ENCODE results near the gene SLC35G1.
A peak's percentile ranks its signal among the peaks of the same experiment; 100 is the strongest.

The SLC35G1 gene

GRCh38 chr10:93893646-93894515, at the start of gene SLC35G1:
Gene SLC35G1 (plus strand): TSS chr10:93893978. CDS start chr10:93894034, 56 bp downstream.
- DNase-seq (ENCODE audit: low read depth) = peak; percentile 76

GRCh38 chr10:93844979-93845626, 48.7 kb upstream of the SLC35G1 start:
- no peak for DNase-seq (ENCODE audit: low read depth)

- no peak for DNase-seq (ENCODE audit: low read depth)
Measured at GRCh38 chr10:93849593-93849992, 44.2 kb upstream of the SLC35G1 start.

- DNase-seq (ENCODE audit: low read depth) = no peak
Measured at GRCh38 chr10:93850031-93851015, 43.5 kb upstream of the SLC35G1 start.

- no peak for DNase-seq (ENCODE audit: low read depth)
Measured at GRCh38 chr10:93851169-93851568, 42.6 kb upstream of the SLC35G1 start.

- no peak for DNase-seq (ENCODE audit: low read depth)
Measured at GRCh38 chr10:93852476-93853095, 41.2 kb upstream of the SLC35G1 start.

- DNase-seq (ENCODE audit: low read depth) = no peak
Measured at GRCh38 chr10:93854975-93855374, 38.8 kb upstream of the SLC35G1 start.

GRCh38 chr10:93856349-93857145, 37.2 kb upstream of the SLC35G1 start:
- no peak for DNase-seq (ENCODE audit: low read depth)

- no peak for DNase-seq (ENCODE audit: low read depth)
Measured at GRCh38 chr10:93859049-93859655, 34.6 kb upstream of the SLC35G1 start.

- no peak for DNase-seq (ENCODE audit: low read depth)
Measured at GRCh38 chr10:93861825-93862224, 32.0 kb upstream of the SLC35G1 start.

- no peak for DNase-seq (ENCODE audit: low read depth)
Measured at GRCh38 chr10:93865794-93866425, 27.9 kb upstream of the SLC35G1 start.

- DNase-seq (ENCODE audit: low read depth) = no peak
Measured at GRCh38 chr10:93867525-93867924, 26.3 kb upstream of the SLC35G1 start.

GRCh38 chr10:93871671-93872204, 22.0 kb upstream of the SLC35G1 start:
- no peak for DNase-seq (ENCODE audit: low read depth)

- no peak for DNase-seq (ENCODE audit: low read depth)
Measured at GRCh38 chr10:93872375-93873158, 21.2 kb upstream of the SLC35G1 start.

GRCh38 chr10:93873420-93874115, 20.2 kb upstream of the SLC35G1 start:
- DNase-seq (ENCODE audit: low read depth) = no peak

GRCh38 chr10:93874309-93875031, 19.3 kb upstream of the SLC35G1 start:
- no peak for DNase-seq (ENCODE audit: low read depth)

- no peak for DNase-seq (ENCODE audit: low read depth)
Measured at GRCh38 chr10:93875032-93875358, 18.8 kb upstream of the SLC35G1 start.

- DNase-seq (ENCODE audit: low read depth) = no peak
Measured at GRCh38 chr10:93876381-93876780, 17.4 kb upstream of the SLC35G1 start.

Data from activated T-cell treated with anti-CD3 and anti-CD28 coated beads for 48 hours (primary cell).